ENCODE data around the gene EIF3CL. TPM values are rescaled to one million over a fixed set of nuclear protein-coding genes. Genes with fewer than 3 reads are reported as not detected.
"Not testable (repeated sequence)": the region's sequence is repeated elsewhere in the genome, so short reads cannot be mapped to it uniquely, and the experiment has no call there.

Gene EIF3CL
- total RNA-seq, 2 experiments from 2014 or later, result 88.3 to 96.9 TPM

- H3K27ac Mint-ChIP-seq; H3K27me3 Mint-ChIP-seq (ENCODE audit: low read depth); intact Hi-C loops (cut with micrococcal nuclease); CTCF ChIA-PET; H3K36me3 Mint-ChIP-seq (ENCODE audit: low read depth); H3K9me3 Mint-ChIP-seq; DNase-seq; H3K4me3 Mint-ChIP-seq; H3K4me1 Mint-ChIP-seq (ENCODE audit: low read depth): not testable (repeated sequence)
Observed at GRCh38 chr16:28332632-28333031, 71.0 kb downstream of the EIF3CL start.

DNA sequence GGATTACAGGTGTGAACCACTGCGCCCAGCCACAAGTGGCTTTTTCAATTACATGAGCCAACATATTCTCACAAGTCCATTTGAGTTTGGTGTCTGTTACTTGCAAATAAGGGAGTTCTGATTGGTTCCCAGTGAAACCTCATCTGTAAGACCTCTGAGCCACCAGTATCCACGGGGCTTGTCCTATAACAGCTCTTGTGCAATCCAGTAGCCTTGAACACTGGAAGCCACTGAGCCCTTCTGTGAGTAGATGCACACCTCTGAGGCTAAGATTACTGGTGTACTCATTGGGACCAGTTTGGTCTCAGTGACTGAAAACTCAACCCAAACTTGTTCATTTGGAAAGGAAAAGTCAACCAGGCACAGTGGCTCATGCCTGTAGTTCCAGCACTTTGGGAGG, 72.7 kb downstream of the EIF3CL start:
- H3K4me1 Mint-ChIP-seq (ENCODE audit: low read depth), result not testable (repeated sequence)

GRCh38 chr16:28330232-28330631, 73.4 kb downstream of the EIF3CL start:
- H3K36me3 Mint-ChIP-seq (ENCODE audit: low read depth); DNase-seq; intact Hi-C loops (cut with micrococcal nuclease); H3K4me1 Mint-ChIP-seq (ENCODE audit: low read depth); H3K27ac Mint-ChIP-seq; H3K9me3 Mint-ChIP-seq; H3K4me3 Mint-ChIP-seq; H3K27me3 Mint-ChIP-seq (ENCODE audit: low read depth): not testable (repeated sequence)
- CTCF ChIA-PET, result interaction anchor here (0.9 kb wide), 1 partner anchor 53 kb away, joined by 3 read pairs; no protein-coding TSS in a partner anchor

More for the DNA sequence above, 72.7 kb downstream of the EIF3CL start:
- H3K9me3 Mint-ChIP-seq; DNase-seq; intact Hi-C loops (cut with micrococcal nuclease); H3K4me3 Mint-ChIP-seq; H3K36me3 Mint-ChIP-seq (ENCODE audit: low read depth); H3K27ac Mint-ChIP-seq; H3K27me3 Mint-ChIP-seq (ENCODE audit: low read depth); CTCF ChIA-PET: not testable (repeated sequence)

Small RNA genes within 50 kb of the gene (microRNA-seq; reads per million reads assigned to microRNA genes)
- not detected for gene MIR6862-1 (ENCODE audit: borderline microRNAs expressed, borderline replicate concordance)

Other genes with a start within 250 kb of the EIF3CL start
- gene XPO6, start 191.9 kb downstream of the EIF3CL start, total RNA-seq, result 100 to 1,000 TPM; 215 to 229 TPM
- 1 to 10 TPM; 2.8 to 3.4 TPM for gene SBK1, start 111.3 kb downstream of the EIF3CL start, total RNA-seq
- gene NPIPB6, start 40.3 kb downstream of the EIF3CL start, total RNA-seq, result 1 to 10 TPM; 2.0 TPM
- gene NPIPB7, start 68.5 kb upstream of the EIF3CL start, total RNA-seq, result not detected
- gene CLN3, start 88.2 kb upstream of the EIF3CL start, total RNA-seq, result 10 to 100 TPM in 1 of 2 experiments, 1 to 10 TPM in 1; 9.9 to 10.4 TPM
- gene APOBR, start 90.8 kb upstream of the EIF3CL start, total RNA-seq, result under 1 TPM; 0.72 to 0.77 TPM
- gene IL27, start 103.0 kb upstream of the EIF3CL start, total RNA-seq, result not detected
- gene NUPR1, start 135.1 kb upstream of the EIF3CL start, total RNA-seq, result not detected
- 10 to 100 TPM; 15.9 TPM for gene SGF29, start 150.1 kb upstream of the EIF3CL start, total RNA-seq
- gene SULT1A2, start 193.2 kb upstream of the EIF3CL start, total RNA-seq, result under 1 TPM; 0.29 to 0.40 TPM
- 10 to 100 TPM in 1 of 2 experiments, 1 to 10 TPM in 1; 9.7 to 10.8 TPM for gene SULT1A1, start 206.2 kb upstream of the EIF3CL start, total RNA-seq
- not detected for gene NPIPB8, start 234.2 kb upstream of the EIF3CL start, total RNA-seq